Mesenchymal stem cell (in vitro differentiated cells and primary cell): ENCODE data around the gene ANKS1B.
A peak's percentile ranks its signal among the peaks of the same experiment; 100 is the strongest.

Experiments used
- DNase-seq: peaks from one replicate; pipeline ENCODE4 v3.0.0-alpha.2; 2013
- H2AFZ ChIP-seq: one replicate; pipeline ENCODE4 v1.6.1; 2013; ENCODE audit warnings: low read depth, mild to moderate bottlenecking, control low read depth, inconsistent platforms, low read length, moderate library complexity
- H2AK5ac ChIP-seq: 2 replicates; pipeline ENCODE4 v1.6.1; 2013; ENCODE audit warnings: low read length, moderate library complexity, mild to moderate bottlenecking, inconsistent platforms; ENCODE audit not compliant: severe bottlenecking
- H2BK120ac ChIP-seq: one replicate; pipeline ENCODE4 v1.6.1; 2013; ENCODE audit warnings: low read depth, mild to moderate bottlenecking, inconsistent platforms, low read length, moderate library complexity
- H2BK12ac ChIP-seq, 2 experiments: one replicate each; pipeline ENCODE4 v1.6.1; 2013; ENCODE audit warnings: inconsistent platforms in 2 of 2, low read length in 2 of 2, mild to moderate bottlenecking in 2 of 2, moderate library complexity in 2 of 2, control low read depth in 1 of 2
- H2BK15ac ChIP-seq: one replicate; pipeline ENCODE4 v1.6.1; 2013; ENCODE audit warnings: mild to moderate bottlenecking, low read depth, inconsistent platforms; ENCODE audit not compliant: poor library complexity, severe bottlenecking
- H2BK5ac ChIP-seq: 2 replicates; pipeline ENCODE4 v1.6.1; 2013; ENCODE audit warnings: low read depth, mild to moderate bottlenecking, low read length, control low read depth, inconsistent platforms; ENCODE audit not compliant: poor library complexity, severe bottlenecking
- H3K14ac ChIP-seq, 2 experiments: one replicate each; pipeline ENCODE4 v1.6.1; 2013; ENCODE audit warnings: inconsistent platforms in 2 of 2, low read length in 2 of 2, control low read depth in 1 of 2, mild to moderate bottlenecking in 1 of 2, moderate library complexity in 1 of 2
- H3K18ac ChIP-seq, 2 experiments: one replicate each; pipeline ENCODE4 v1.6.1; 2013; ENCODE audit warnings: inconsistent platforms in 2 of 2, low read length in 2 of 2, control low read depth in 1 of 2, low read depth in 1 of 2, mild to moderate bottlenecking in 1 of 2
- H3K23ac ChIP-seq, 2 experiments: one replicate each; pipeline ENCODE4 v1.6.1; 2013; ENCODE audit warnings: inconsistent platforms in 2 of 2, low read length in 2 of 2, mild to moderate bottlenecking in 2 of 2, moderate library complexity in 2 of 2, control low read depth in 1 of 2
- H3K27ac ChIP-seq: 2 replicates; pipeline ENCODE4 v1.5.1; 2013; ENCODE audit warnings: mild to moderate bottlenecking, moderate library complexity, low read length, control low read depth, inconsistent platforms; ENCODE audit not compliant: poor library complexity, severe bottlenecking
- H3K27me3 ChIP-seq, 2 experiments: 2 replicates each; pipeline versions ENCODE4 v1.6.1 to v1.7.0; 2013; ENCODE audit warnings: low read length in 2 of 2, mild to moderate bottlenecking in 2 of 2, moderate library complexity in 2 of 2, control low read depth in 1 of 2, inconsistent platforms in 1 of 2; ENCODE audit not compliant: control insufficient read depth in 1 of 2, insufficient read depth in 1 of 2
- H3K36me3 ChIP-seq, 2 experiments: 2 replicates each; pipeline versions ENCODE4 v1.6.1 to v1.7.0; 2013; ENCODE audit warnings: low read length in 2 of 2, control low read depth in 1 of 2, inconsistent platforms in 1 of 2, low read depth in 1 of 2, mild to moderate bottlenecking in 1 of 2; ENCODE audit not compliant: insufficient read depth in 2 of 2, control insufficient read depth in 1 of 2
- H3K4ac ChIP-seq, 2 experiments: one replicate each; pipeline ENCODE4 v1.6.1; 2013; ENCODE audit warnings: inconsistent platforms in 2 of 2, low read length in 2 of 2, mild to moderate bottlenecking in 2 of 2, moderate library complexity in 2 of 2, control low read depth in 1 of 2, low read depth in 1 of 2
- H3K4me1 ChIP-seq: 2 replicates; pipeline ENCODE4 v1.6.1; 2013; ENCODE audit warnings: low read depth, low read length, control low read depth; ENCODE audit not compliant: control insufficient read depth, insufficient read depth
- H3K4me2 ChIP-seq: 2 replicates; pipeline ENCODE4 v1.6.1; 2013; ENCODE audit warnings: low read length, mild to moderate bottlenecking, inconsistent platforms; ENCODE audit not compliant: poor library complexity, severe bottlenecking
- H3K4me3 ChIP-seq, 2 experiments: 2 replicates each; pipeline versions ENCODE4 v1.5.1 to v1.7.0; 2013; ENCODE audit warnings: low read length in 2 of 2, mild to moderate bottlenecking in 2 of 2, control low read depth in 1 of 2, low read depth in 1 of 2; ENCODE audit not compliant: insufficient read depth in 1 of 2
- H3K79me1 ChIP-seq: replicated peaks from 2 replicates; pipeline ENCODE4 v1.6.1; 2013; ENCODE audit warnings: mild to moderate bottlenecking, control low read depth, low read length, inconsistent platforms; ENCODE audit not compliant: poor library complexity, severe bottlenecking
- H3K9ac ChIP-seq: 2 replicates; pipeline ENCODE4 v1.7.0; 2013; ENCODE audit warnings: mild to moderate bottlenecking, low read length, moderate library complexity
- H3K9me3 ChIP-seq: 2 replicates; pipeline ENCODE4 v1.7.0; 2013; ENCODE audit warnings: mild to moderate bottlenecking, low read length; ENCODE audit not compliant: control insufficient read depth
- H4K8ac ChIP-seq: one replicate; pipeline ENCODE4 v1.6.1; 2013; ENCODE audit warnings: inconsistent platforms, mild to moderate bottlenecking, low read length, moderate library complexity
- H4K91ac ChIP-seq: one replicate; pipeline ENCODE4 v1.6.1; 2013; ENCODE audit warnings: mild to moderate bottlenecking, low read length, inconsistent platforms
- WGBS: methylation state at CpG from one replicate; pipeline ENCODE4 v1.1.7; 2013; ENCODE audit warnings: mixed read lengths; 5-methylcytosine and 5-hydroxymethylcytosine counted together

ANKS1B gene

GRCh38 chr12:98736352-98737321 is 1248.1 kb downstream of the ANKS1B start:
- H3K79me1 ChIP-seq = peaks cover 5% of the 10 kb centered on the region
- no peak overlapping the region for H4K8ac ChIP-seq
- no peak overlapping the region for H2AFZ ChIP-seq
- H3K4me1 ChIP-seq = peaks cover 5% of the 10 kb centered on the region
- H2BK12ac ChIP-seq = no peak overlapping the region
- WGBS = 85% methylated on average over 9 of the region's 10 CpGs
- H2BK15ac ChIP-seq = no peak overlapping the region
- H3K9ac ChIP-seq = no peak overlapping the region
- H4K91ac ChIP-seq = no peak overlapping the region
- DNase-seq = peak; percentile 57
- H3K27ac ChIP-seq = no peak overlapping the region
- peaks cover 16 to 31% of the 10 kb centered on the region in 2 experiments for H3K36me3 ChIP-seq
- no peaks in the 10 kb centered on the region for H3K27me3 ChIP-seq
- H2BK5ac ChIP-seq = no peak overlapping the region
- H3K4ac ChIP-seq = no peak overlapping the region
- no peak overlapping the region for H3K18ac ChIP-seq
- no peak overlapping the region for H3K4me3 ChIP-seq
- H3K14ac ChIP-seq = no peak overlapping the region
- no peak overlapping the region for H3K23ac ChIP-seq
- no peaks in the 10 kb centered on the region for H3K9me3 ChIP-seq
- H2AK5ac ChIP-seq = no peak overlapping the region
- H2BK120ac ChIP-seq = no peak overlapping the region
- no peak overlapping the region for H3K4me2 ChIP-seq

- H3K9me3 ChIP-seq = no peaks in the 10 kb centered on the region
- WGBS = 95% methylated on average over 6 of the region's 6 CpGs
Observed at GRCh38 chr12:98735821-98736220, 1248.9 kb downstream of the ANKS1B start.

GRCh38 chr12:98733667-98734350 is 1250.9 kb downstream of the ANKS1B start:
- Histone ChIP-seq H3K4me3 (no peak overlapping the region), H3K9ac (no peak overlapping the region), H2BK12ac (no peak overlapping the region), H2BK5ac (no peak overlapping the region), H2AFZ (no peak overlapping the region), H2AK5ac (no peak overlapping the region), H4K8ac (no peak overlapping the region), H3K27ac (no peak overlapping the region), H3K23ac (no peak overlapping the region), H3K79me1 (peaks cover 10% of the 10 kb centered on the region), H3K18ac (no peak overlapping the region), H3K4me2 (no peak overlapping the region), H3K27me3 (no peaks in the 10 kb centered on the region), H2BK15ac (no peak overlapping the region), H3K4ac (no peak overlapping the region), H3K36me3 (peaks cover 22 to 59% of the 10 kb centered on the region in 2 experiments), H3K9me3 (no peaks in the 10 kb centered on the region), H3K4me1 (peaks cover 3% of the 10 kb centered on the region), H4K91ac (no peak overlapping the region), H3K14ac (no peak overlapping the region), H2BK120ac (no peak overlapping the region)
- DNase-seq = no peak

More at GRCh38 chr12:98735821-98736220, 1248.9 kb downstream of the ANKS1B start:
- Histone ChIP-seq H3K79me1 (peaks cover 5% of the 10 kb centered on the region), H2BK15ac (no peak overlapping the region), H2BK5ac (no peak overlapping the region), H2AK5ac (no peak overlapping the region), H2AFZ (no peak overlapping the region), H4K91ac (no peak overlapping the region), H3K14ac (no peak overlapping the region), H3K27me3 (no peaks in the 10 kb centered on the region), H3K9ac (no peak overlapping the region), H3K36me3 (peaks cover 16 to 39% of the 10 kb centered on the region in 2 experiments), H3K27ac (no peak overlapping the region), H3K18ac (no peak overlapping the region), H2BK120ac (no peak overlapping the region), H3K23ac (no peak overlapping the region), H3K4ac (no peak overlapping the region), H2BK12ac (no peak overlapping the region), H3K4me3 (no peak overlapping the region), H4K8ac (no peak overlapping the region), H3K4me1 (peaks cover 3% of the 10 kb centered on the region), H3K4me2 (no peak overlapping the region)
- no peak for DNase-seq

- Histone ChIP-seq H2AFZ (no peak overlapping the region), H2BK12ac (no peak overlapping the region), H2BK120ac (no peak overlapping the region), H3K27me3 (no peaks in the 10 kb centered on the region), H4K8ac (no peak overlapping the region), H2BK15ac (no peak overlapping the region), H3K36me3 (peaks cover 23 to 74% of the 10 kb centered on the region in 2 experiments), H3K9me3 (no peaks in the 10 kb centered on the region), H3K23ac (no peak overlapping the region), H3K9ac (no peak overlapping the region), H3K18ac (no peak overlapping the region), H4K91ac (no peak overlapping the region), H3K4ac (no peak overlapping the region), H2BK5ac (no peak overlapping the region), H3K79me1 (peaks cover 16% of the 10 kb centered on the region), H3K4me1 (peaks cover 2% of the 10 kb centered on the region), H3K27ac (no peak overlapping the region), H2AK5ac (no peak overlapping the region), H3K4me3 (no peak overlapping the region), H3K4me2 (no peak overlapping the region), H3K14ac (no peak overlapping the region)
- DNase-seq = no peak
Observed at GRCh38 chr12:98730412-98730811, 1254.3 kb downstream of the ANKS1B start.
